SJSA1 (cell line): ENCODE data around the gene MATR3. TPM values are rescaled to one million over a fixed set of nuclear protein-coding genes. Genes with fewer than 3 reads are reported as not detected.

Source experiments
- DNase-seq, 2 experiments: peaks; one replicate each; pipeline ENCODE4 v3.0.0-alpha.2; 2015 to 2020; ENCODE audit warnings: low spot score in 2 of 2, low read depth in 1 of 2
- H3K27ac ChIP-seq: fragments of 250-450 bp; sonication (Bioruptor Pico); 2 replicates; pipeline ENCODE4 v1.5.1; 2020; ENCODE audit warnings: mild to moderate bottlenecking, moderate library complexity
- H3K27me3 ChIP-seq: fragments of 250-450 bp; sonication (Bioruptor Pico); replicated peaks from 2 replicates; pipeline ENCODE4 v1.5.1; 2020; ENCODE audit warnings: mild to moderate bottlenecking, moderate library complexity
- H3K36me3 ChIP-seq: fragments of 250-450 bp; sonication (Bioruptor Pico); 2 replicates; pipeline ENCODE4 v1.5.1; 2020; ENCODE audit warnings: mild to moderate bottlenecking
- H3K4me1 ChIP-seq: fragments of 250-450 bp; sonication (Bioruptor Pico); replicated peaks from 2 replicates; pipeline ENCODE4 v1.6.1; 2021; ENCODE audit warnings: mild to moderate bottlenecking
- H3K4me3 ChIP-seq: fragments of 250-450 bp; sonication (Bioruptor Pico); 2 replicates; pipeline ENCODE4 v1.5.1; 2020; ENCODE audit warnings: mild to moderate bottlenecking
- H3K9me3 ChIP-seq: fragments of 250-450 bp; sonication (Bioruptor Pico); replicated peaks from 2 replicates; pipeline ENCODE4 v1.5.1; 2020; ENCODE audit warnings: mild to moderate bottlenecking
- total RNA-seq: library from RNA; depleted of rRNA; stranded (reverse); fragments of >200 nt; shearing (Covaris generic); gene quantifications from 2 replicates; pipeline ENCODE4 v1.2.3, GENCODE V29; 2014

Gene MATR3
- total RNA-seq, 1 experiment from 2014 or later = 470 TPM

DNA sequence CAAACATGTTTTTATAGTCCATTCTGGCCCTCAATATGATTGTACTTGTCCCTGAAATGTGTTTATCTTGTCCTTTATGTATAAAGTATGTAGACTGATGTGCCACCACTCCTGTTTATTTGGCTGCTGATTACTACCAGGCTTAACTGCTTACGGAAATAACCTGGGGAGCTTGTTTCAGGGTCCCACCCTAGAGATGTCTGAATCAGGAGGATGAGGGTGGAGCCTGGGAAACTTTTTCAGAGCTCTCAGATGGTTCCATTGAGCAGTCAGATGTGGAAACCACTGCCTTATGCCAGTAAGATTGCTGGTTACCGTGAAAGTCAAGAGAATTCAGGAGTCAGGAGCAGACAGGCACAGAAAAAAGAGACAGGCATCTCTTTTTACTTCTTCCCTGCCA is 70.4 kb downstream of the MATR3 start:
- Histone ChIP-seq H3K27me3 (no peaks in the 10 kb centered on the region), H3K9me3 (no peaks in the 10 kb centered on the region), H3K36me3 (peaks cover 57% of the 10 kb centered on the region), H3K27ac (no peak overlapping the region), H3K4me3 (no peak overlapping the region), H3K4me1 (no peaks in the 10 kb centered on the region)
- no peak for DNase-seq

DNA sequence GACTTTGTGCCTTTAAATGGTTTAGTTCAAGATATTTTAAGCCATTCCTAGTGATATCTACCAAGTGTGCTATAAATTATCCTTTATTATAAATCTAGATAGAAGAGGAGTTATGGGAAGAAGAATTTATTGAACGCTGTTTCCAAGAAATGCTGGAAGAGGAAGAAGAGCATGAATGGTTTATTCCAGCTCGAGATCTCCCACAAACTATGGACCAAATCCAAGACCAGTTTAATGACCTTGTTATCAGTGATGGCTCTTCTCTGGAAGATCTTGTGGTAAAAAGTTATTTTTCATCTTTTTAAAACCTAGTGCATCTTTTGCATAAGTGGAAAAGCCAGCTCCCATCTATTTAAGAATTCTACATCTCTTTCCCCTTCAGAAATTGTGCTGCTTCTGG is 70.9 kb downstream of the MATR3 start:
- Histone ChIP-seq H3K9me3 (no peaks in the 10 kb centered on the region), H3K27ac (no peak overlapping the region), H3K27me3 (no peaks in the 10 kb centered on the region), H3K4me1 (no peaks in the 10 kb centered on the region), H3K4me3 (no peak overlapping the region), H3K36me3 (peaks cover 57% of the 10 kb centered on the region)
- no peak for DNase-seq

DNA sequence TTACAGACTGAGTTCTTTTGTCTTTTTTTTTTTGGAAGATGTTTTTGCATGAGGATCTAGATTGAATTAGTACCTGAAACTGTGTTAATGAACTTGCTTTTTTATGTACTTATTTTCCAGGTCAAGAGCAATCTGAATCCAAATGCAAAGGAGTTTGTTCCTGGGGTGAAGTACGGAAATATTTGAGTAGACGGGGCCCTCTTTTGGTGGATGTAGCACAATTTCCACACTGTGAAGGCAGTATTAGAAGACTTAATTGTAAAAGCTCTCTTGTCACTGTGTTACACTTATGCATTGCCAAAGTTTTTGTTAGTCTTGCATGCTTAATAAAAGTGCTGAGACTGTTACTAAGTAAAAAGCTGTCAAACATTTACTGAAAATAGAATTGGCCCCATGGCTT is 75.1 kb downstream of the MATR3 start:
- DNase-seq = no peak
- peaks cover 86% of the 10 kb centered on the region for H3K36me3 ChIP-seq

DNA sequence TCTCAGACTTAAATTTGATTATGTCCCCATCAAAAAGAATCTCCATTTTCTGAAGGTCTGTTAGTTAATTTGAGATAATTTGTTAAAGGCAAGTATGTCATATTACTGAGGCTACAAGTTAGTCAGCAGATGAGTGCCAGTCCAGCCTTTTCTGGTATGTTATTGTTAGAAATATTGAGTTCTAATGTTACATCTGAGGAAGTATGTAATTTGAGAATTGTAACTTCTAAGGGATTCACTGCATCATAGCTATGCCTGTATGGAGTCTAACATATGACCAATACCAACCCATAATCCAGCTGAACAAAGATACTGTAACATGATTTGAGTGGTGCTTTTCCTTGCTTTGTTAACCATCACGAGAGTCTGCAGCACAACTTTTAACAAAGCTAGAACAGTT is 75.6 kb downstream of the MATR3 start:
- Histone ChIP-seq H3K4me3 (no peak overlapping the region), H3K36me3 (peaks cover 82% of the 10 kb centered on the region)

More for the DNA sequence above, 75.1 kb downstream of the MATR3 start:
- no peaks in the 10 kb centered on the region for H3K4me1 ChIP-seq
- no peak overlapping the region for H3K4me3 ChIP-seq
- no peaks in the 10 kb centered on the region for H3K9me3 ChIP-seq
- H3K27me3 ChIP-seq = no peaks in the 10 kb centered on the region
- H3K27ac ChIP-seq = no peak overlapping the region

DNA sequence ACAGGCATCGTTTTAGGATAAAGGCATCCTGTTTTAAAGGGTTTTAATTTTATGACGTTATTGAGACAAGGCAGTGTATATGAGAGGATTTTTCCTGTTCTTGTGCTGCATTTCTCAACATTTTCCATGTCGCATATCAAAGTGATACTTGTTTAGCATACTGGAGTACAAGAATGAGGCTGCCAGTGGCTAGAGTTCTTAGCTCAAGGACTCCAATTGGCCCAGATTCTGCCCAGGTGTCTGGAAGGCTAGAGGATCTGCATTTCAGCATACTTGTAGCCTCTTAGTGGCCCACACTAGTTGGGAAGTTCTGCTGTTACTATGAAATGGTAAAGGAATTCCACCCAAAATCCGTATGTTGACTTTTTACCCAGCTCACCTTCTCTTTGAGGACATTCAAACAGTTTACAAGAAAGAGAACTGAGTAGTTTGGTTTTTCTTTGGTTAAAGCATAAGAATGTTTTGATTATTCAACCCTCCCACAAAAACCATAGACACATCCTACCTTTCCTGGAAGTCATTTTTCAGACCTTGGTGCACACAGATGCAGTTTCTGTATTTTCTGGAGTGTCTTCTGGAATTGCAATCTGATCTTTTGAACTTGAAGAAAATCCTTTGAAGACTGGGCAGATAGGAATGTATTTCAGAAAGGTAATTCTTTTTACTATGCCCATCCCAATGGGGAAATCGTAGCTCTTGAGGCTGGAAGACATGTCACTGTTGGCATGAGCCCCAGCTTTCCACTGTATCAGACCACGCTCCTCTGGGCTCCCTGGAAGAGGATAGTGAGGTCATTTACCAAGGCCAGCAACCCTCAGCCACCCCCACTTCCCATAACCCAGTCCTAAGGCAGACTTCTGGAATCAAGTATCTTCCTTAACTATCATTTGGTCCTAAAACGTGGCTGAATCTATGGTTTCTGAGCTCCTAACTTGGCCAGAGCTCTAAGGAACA is 78.2 kb downstream of the MATR3 start:
- H3K36me3 ChIP-seq = peaks cover 58% of the 10 kb centered on the region
- H3K9me3 ChIP-seq = no peaks in the 10 kb centered on the region
- no peak overlapping the region for H3K4me3 ChIP-seq
- no peaks in the 10 kb centered on the region for H3K4me1 ChIP-seq
- no peaks in the 10 kb centered on the region for H3K27me3 ChIP-seq
- no peak for DNase-seq
- no peak overlapping the region for H3K27ac ChIP-seq

More for the DNA sequence above, 75.6 kb downstream of the MATR3 start:
- no peaks in the 10 kb centered on the region for H3K4me1 ChIP-seq
- no peak for DNase-seq
- H3K27me3 ChIP-seq = no peaks in the 10 kb centered on the region
- no peak overlapping the region for H3K27ac ChIP-seq
- H3K9me3 ChIP-seq = no peaks in the 10 kb centered on the region

DNA sequence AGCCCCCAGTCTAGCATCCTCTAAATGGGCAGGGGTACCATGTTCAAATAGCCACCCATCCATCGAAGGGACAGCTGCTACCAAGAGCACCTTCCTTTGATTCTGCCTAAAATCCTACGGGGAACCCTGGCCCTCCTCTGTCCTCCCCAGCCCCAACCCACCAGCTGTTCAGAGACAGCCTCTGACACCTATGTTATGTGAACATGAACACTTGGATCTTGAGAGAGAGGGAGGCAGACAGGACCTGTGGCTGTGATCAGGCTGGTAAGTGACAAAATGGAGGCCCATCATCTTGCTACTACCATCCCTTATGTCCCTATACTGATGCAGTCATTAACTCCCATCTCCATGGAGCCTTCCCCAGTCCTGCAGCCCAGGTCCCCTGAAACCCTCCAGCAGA is 81.4 kb downstream of the MATR3 start:
- no peak overlapping the region for H3K27ac ChIP-seq
- H3K4me1 ChIP-seq = no peaks in the 10 kb centered on the region
- DNase-seq = no peak
- no peak overlapping the region for H3K4me3 ChIP-seq
- no peaks in the 10 kb centered on the region for H3K9me3 ChIP-seq
- peaks cover 34% of the 10 kb centered on the region for H3K36me3 ChIP-seq
- H3K27me3 ChIP-seq = no peaks in the 10 kb centered on the region

DNA sequence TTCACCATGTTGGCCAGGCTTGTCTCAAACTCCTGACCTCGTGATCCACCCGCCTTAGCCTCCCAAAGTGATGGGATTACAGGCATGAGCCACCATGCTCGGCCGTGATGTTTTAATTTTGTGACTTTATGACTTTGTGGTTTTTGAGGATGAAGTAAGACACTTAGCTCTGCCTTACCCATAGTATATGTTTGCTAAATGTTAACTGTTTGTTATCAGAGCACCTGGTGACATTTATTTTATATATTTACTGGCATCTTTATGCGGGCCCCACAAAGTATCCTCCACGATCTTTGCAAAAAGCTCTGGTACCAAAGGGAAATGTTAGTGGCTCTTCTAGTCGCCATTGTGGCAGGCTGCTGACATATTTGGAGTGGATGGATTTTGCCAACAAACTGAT is 82.8 kb downstream of the MATR3 start:
- Histone ChIP-seq H3K4me1 (no peaks in the 10 kb centered on the region), H3K9me3 (no peaks in the 10 kb centered on the region), H3K4me3 (no peak overlapping the region), H3K27me3 (no peaks in the 10 kb centered on the region), H3K27ac (no peak overlapping the region), H3K36me3 (peaks cover 21% of the 10 kb centered on the region)
- DNase-seq = no peak

DNA sequence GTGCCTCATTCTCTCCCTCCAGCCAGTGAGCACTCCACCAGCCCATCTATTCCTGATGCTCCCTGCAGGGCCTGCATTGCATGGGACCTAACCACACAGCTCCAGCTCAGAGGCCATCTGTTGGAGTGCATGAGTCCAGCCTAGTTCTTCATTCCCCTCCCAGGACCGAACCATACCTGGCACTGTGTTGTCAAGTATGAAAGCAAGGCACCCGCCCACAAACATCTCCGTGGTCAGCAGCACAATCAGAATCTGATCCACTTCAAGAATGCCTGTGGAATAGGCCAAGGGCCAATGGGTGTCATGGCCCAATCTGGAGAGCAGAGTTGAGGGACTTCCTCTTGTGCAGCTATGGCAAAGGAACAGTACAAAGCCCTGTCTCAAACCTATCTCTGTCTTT is 83.7 kb downstream of the MATR3 start:
- Histone ChIP-seq H3K4me1 (no peaks in the 10 kb centered on the region), H3K36me3 (peaks cover 13% of the 10 kb centered on the region), H3K4me3 (no peak overlapping the region), H3K9me3 (no peaks in the 10 kb centered on the region), H3K27ac (no peak overlapping the region), H3K27me3 (no peaks in the 10 kb centered on the region)
- no peak for DNase-seq

DNA sequence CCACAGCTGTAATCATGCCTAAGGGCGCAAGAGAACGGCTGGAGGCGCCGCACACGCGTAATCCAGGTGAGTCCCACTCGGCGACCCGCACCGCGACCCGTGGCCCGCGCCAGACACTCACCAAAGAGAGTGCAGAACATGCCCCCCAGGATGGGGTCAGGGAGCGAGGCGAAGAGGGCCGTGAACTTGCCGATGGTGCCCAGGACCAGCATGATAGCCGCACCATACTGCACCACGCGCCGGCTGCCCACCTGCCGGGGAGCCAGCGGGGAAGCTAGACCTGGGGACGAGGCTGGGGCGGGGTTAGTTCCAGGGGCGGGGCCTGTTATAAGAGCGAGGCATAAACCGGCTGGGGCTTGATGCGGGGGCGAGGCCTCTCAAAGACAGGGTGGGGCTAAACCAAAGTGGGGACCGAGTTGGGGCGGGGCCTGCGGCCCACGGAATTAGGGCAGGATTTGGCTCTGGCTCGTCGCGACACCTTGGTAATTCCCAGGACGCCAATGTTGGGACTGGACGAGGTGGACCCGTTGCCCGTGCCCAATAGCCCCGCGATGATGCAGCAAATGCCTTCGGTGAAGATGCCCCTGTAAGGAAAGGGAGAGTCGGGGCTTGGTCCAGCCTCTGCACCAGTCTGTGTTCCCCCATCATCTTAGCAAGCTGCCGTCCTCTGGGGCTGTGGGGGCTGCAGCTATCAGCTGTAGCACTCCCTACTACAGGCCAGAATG is 84.7 kb downstream of the MATR3 start:
- no peak for DNase-seq
- Histone ChIP-seq H3K27ac (no peak overlapping the region), H3K4me1 (no peaks in the 10 kb centered on the region), H3K9me3 (no peaks in the 10 kb centered on the region), H3K4me3 (no peak overlapping the region), H3K36me3 (peaks cover 5% of the 10 kb centered on the region; the same call in 1 of the 2 replicates), H3K27me3 (no peaks in the 10 kb centered on the region)

DNA sequence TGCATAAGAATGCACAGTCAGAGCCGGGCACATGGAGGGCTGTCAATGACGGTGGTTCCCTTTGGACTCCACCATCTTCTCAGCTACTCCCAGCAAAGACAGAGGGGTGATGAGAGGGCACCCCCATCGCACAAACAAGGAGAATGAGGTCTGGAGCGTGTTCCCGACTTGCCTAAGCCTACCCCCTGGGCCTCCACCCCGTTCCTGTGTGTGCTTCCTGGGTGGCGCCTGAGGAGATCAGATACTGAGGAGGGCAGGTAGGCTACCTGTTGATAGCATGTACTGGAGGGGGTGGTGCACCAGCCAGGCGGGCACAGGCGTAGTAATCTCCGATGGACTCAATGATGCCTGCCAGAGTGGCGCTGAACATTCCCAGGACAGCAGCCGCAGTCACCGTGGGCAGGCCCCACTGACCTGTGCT is 85.4 kb downstream of the MATR3 start:
- Histone ChIP-seq H3K36me3 (no peaks in the 10 kb centered on the region), H3K27me3 (no peaks in the 10 kb centered on the region), H3K27ac (no peak overlapping the region), H3K4me3 (no peak overlapping the region), H3K4me1 (no peaks in the 10 kb centered on the region), H3K9me3 (no peaks in the 10 kb centered on the region)
- no peak for DNase-seq

DNA sequence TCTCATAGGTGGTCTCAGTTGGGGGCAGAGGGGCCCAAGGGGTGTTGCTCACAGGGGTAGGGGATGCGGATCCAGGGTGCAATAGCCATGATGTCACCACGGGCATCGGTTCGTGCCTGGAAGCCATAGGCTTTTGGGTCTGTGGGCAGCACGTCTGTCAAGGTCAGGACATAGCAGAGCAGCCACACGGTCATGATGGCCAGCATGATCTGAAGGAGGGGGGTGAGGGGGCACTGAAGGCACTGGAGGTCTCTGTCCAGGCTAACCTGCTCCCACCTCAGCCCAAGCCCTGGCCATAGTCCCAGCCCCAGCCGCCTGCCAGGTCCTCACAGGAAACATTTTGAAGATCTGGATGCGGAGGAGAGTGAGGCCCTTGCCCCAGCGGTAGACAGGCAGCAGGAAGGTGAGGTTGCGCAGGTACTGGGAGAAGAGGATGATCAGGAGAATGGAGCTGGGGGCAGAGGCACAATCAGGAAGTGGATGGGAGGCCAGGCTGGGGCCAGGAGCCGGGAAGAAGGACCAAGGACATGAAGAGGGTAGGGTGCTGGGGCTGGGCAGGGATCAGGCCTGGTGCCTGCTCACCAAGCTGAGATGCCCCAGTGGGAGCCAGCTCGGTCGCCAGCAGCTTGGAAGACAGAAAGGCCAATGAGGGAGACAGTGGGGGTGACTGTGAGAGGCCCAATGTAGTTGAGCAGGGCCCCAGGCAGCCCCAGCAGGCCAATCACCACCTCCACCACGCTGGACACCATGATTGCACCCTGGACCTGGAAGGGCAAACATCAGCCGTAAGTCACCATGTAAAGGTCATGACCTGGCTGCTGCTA is 86.3 kb downstream of the MATR3 start:
- Histone ChIP-seq H3K4me3 (no peak overlapping the region), H3K9me3 (no peaks in the 10 kb centered on the region), H3K4me1 (peaks cover 2% of the 10 kb centered on the region; the same call in 1 of the 2 replicates), H3K27me3 (no peaks in the 10 kb centered on the region), H3K27ac (no peak overlapping the region), H3K36me3 (no peaks in the 10 kb centered on the region)
- DNase-seq = no peak
